HL-60/S4 (cell line): ENCODE measurements around the gene SHCBP1L.

Experiments
- in situ Hi-C: fragments of 300-500 bp; cut with MboI; formaldehyde crosslinking; loops from 2 replicates; pipeline ENCODE4 v1.14.3; 2022; ENCODE audit warnings: low sequenced_read_pairs

Gene SHCBP1L

DNA sequence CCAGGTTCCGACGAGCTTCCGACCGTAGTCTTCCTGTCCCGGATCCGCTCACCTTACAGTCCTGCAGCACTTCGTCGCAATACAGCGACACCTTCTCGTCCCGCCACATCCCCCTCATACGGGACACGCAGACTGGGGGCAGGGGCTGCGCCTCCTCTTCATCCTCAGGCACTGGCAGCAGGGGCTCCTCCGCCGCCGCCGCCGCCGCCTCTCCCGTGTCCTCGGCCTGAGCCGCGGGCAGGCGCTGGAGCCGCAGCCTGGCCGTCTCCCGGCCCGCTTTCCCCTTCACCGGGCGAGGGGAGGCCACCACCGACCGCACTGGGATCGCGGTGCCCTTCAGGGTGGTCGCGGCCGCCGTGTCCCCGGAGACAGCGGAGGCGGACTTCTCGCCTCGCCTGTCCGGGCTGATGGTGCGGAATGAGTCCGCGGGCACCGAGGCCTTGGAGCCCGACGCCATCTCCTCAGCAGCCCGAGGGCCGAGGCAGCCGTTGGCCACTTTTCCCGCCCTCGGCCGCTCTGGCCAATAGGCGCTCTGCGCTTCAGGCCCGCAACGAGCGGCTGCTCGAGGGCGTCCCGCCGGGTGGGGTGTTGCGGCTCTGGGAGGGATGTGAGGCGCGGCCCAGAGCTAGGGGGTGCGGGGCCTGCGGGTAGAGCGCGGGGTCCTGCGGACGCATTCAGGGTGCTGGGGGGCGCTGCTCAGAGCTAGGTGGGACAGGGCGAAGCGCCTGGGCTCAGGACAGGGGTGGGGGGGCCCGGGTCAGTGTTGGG, at the start of gene SHCBP1L:
Gene SHCBP1L, minus strand, starts transcription at position 490 of the 768 bp plus-strand sequence. Its CDS starts 33 bp downstream, at position 457.
- in situ Hi-C loops: no loop called here

GRCh38 chr1:183002267-183002666, 49.3 kb upstream of the SHCBP1L start:
- in situ Hi-C loops: no loop called here

DNA sequence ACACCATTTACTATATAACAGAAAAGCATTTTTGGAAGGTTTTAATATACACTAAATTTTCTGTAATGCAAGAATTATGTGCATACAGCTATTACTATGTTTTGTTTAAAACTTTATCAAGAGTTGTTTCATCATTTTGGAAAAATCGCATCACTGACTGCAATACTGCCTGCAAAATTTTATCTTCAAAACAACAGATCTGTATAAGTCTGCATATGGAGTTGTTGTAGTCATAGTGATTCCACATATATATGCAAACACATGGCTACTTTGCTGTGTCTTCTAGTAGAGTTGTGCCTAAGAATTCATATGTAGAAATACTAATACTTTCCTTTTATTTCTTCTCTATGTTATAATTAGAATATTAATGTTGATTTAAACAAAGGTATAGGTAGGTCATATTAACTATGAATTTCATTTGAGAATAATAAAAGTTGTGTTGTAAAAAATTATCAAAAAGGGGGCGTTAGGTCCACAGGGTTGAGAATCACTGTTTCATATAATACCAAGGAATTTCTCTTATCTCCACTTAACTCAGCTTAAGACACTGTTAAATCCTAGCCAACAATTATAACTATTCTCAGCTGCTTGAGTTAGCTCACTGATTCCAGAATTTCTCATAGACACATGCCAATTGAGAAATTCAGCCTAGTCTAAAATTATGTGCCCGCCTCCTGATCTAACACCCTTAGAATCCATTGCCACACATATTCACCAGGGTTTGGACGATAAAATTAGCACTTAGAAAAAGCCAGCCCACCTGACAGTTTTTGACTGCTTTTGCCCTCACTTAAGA, 47.4 kb upstream of the SHCBP1L start:
- in situ Hi-C loops: no loop called here

- in situ Hi-C loops: no loop called here
Observed at GRCh38 chr1:182998482-182998881, 45.5 kb upstream of the SHCBP1L start.

DNA sequence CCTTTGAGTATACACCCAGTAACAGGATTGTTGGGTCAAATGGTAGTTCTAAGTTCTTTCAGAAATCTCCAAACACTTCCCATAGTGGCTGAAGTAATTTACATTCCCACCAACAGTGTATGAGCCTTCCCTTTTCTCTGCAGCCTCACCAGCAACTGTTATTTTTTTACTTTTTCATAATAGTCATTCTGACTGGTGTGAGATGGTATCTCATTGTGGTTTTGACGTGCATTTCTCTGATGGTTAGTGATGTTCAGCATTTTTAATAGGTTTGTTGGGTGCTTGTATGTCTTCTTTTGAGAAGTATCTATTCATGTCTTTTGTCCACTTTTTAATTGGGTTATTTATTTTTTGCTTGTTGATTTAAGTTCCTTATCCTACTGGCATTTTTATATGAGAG, 43.9 kb upstream of the SHCBP1L start:
- in situ Hi-C loops: no loop called here

DNA sequence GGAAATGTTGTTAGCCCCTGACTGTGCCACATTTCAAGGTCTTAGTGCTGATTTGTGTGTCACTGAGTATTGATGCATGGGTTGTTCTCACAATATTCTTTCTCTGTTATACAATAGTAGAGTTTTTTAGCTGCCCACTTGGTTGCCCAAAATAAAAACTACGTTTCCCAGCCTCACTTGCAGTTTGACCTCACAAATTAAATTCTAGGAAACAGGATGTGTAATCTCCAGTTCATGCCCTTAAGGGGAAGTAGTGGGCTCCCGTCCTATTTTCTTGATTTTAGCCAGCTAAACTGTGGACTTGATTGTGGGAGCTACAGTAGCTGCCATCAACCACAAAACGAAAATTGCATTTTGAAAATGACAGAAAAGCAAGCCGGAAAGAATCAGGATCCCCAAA, 42.9 kb upstream of the SHCBP1L start:
- in situ Hi-C loops: no loop called here

DNA sequence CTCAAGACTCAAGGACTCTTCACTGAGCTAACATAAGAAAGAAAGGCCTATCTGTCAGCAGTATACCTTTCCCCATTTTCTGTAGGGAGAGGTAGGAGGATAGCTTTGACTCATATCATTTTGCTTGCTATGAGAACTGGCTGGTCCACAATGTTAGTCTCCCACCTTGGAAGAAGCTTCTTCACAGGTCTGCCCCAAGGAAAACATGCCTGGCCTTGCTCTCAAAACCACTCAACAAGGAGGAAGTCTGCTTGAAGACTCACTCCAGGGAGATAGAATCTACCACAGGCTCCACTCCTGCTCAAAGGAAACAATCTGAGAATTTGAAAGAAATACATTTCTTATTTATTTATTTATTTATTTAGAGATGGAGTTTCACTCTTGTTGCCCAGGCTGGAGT, 40.8 kb upstream of the SHCBP1L start:
- in situ Hi-C loops: no loop called here

DNA sequence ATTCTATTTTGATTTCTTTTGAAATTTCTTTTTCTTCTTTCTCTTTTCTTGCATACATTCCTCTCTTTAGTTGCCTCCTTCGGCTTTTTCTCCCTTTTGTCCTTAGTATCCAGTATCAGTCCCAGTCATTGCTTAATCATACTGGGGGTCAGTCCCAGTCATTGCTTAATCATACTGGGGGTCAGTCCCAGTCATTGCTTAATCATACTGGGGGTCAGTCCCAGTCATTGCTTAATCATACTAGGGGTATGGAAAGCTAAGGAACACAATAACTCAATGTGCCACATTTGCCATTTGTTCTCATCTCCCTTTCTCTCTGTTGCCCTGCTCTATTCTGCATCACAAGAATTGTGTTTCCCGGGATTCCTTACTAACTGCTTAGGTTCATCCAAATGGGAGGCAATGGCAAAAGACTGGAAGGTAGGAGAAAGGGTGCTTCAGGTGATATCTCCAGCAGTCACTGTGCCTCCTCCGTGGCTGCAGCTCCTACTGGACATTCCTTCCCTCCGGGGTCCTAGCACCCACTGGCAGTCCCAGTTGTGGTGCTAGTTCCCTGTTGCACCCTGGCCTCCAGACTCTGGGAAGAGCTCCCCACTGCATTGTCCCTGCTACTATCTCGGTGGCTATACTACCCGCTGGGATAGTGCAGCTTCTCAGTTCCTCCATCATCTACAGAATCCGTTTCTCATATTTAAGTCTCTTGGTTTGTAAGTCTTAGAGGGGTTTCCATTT, 37.6 kb upstream of the SHCBP1L start:
- in situ Hi-C loops: no loop called here

DNA sequence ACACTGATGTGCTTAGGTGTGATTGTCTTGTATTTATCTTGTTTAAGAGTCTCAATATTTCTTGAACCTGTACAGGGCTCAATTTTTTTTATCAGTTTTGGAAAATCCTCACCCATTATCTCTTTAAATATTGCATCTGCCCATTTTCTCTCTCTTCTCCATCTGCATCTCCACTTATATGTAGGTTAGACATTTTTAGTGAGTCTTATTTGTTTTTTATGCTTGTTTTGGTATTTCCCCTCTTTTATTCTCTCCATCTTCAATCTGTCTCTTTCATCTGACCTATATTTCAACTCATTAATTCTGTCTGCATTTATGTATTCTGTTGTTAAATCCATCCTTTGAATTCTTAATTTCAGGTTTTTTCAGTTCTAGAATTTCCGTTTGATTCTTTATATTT, 32.9 kb upstream of the SHCBP1L start:
- in situ Hi-C loops: no loop called here

DNA sequence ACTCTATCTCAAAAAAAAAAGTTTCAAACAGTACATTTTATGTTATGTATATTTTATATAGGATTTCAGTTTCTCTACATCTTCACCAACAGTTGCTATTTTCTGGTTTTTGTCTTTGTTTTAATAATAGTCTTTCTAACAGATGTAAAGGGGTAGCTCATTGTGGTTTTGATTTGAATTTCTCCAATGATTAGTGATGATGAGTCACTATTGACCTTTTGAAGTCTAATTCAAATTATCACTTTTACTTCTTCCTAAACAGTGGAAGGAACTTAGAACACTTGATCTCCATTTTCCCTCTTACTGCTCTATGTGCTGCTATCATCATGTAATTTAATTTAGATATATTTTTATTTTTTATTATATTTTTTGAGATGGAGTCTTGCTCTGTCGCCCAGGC, 31.7 kb upstream of the SHCBP1L start:
- in situ Hi-C loops: no loop called here

- in situ Hi-C loops: no loop called here
Observed at GRCh38 chr1:182984138-182984537, 31.2 kb upstream of the SHCBP1L start.

GRCh38 chr1:182978151-182978853, 25.3 kb upstream of the SHCBP1L start:
- in situ Hi-C loops: no loop called here

GRCh38 chr1:182977480-182977879, 24.5 kb upstream of the SHCBP1L start:
- in situ Hi-C loops: no loop called here

GRCh38 chr1:182974506-182975191, 21.7 kb upstream of the SHCBP1L start:
- in situ Hi-C loops: no loop called here

DNA sequence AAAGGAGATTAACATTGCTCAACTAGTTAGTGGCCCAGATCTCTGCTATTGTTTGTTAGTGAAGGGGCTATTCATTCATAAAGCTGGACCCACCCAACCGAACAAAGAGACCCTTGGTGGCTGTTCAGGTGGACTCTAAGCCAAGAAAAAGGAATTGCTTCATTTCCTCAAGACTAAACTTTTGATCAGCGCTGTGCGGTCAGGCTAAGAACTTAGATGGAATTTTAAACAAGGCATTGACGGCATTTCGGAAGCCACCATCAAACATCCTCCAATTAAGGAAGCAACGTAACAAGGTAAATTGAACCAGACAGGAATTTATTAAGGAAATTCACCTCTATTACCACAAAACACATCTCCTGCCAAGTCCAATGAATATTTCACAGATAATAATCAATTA, 19.9 kb upstream of the SHCBP1L start:
- in situ Hi-C loops: no loop called here

DNA sequence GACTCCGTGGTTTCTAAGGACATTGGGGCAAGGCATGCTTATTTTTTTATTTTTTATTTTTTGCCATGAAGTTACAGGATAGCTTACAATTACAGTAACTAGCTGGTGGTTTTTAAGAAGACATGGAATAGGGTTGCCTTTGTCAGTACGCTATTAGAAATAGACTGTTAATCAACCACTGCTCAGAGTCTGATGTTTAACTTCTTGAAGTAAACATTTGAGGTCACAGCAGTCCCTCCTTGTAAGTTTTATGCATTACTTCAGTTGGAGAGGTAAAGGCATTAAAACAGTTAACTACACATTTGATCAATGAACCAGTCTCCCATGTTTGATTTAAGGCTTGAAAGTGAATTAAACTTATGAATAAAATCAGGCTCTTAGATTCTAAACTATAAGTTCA, 19.3 kb upstream of the SHCBP1L start:
- in situ Hi-C loops: no loop called here

- in situ Hi-C loops: no loop called here
Observed at GRCh38 chr1:182971219-182971618, 18.3 kb upstream of the SHCBP1L start.

DNA sequence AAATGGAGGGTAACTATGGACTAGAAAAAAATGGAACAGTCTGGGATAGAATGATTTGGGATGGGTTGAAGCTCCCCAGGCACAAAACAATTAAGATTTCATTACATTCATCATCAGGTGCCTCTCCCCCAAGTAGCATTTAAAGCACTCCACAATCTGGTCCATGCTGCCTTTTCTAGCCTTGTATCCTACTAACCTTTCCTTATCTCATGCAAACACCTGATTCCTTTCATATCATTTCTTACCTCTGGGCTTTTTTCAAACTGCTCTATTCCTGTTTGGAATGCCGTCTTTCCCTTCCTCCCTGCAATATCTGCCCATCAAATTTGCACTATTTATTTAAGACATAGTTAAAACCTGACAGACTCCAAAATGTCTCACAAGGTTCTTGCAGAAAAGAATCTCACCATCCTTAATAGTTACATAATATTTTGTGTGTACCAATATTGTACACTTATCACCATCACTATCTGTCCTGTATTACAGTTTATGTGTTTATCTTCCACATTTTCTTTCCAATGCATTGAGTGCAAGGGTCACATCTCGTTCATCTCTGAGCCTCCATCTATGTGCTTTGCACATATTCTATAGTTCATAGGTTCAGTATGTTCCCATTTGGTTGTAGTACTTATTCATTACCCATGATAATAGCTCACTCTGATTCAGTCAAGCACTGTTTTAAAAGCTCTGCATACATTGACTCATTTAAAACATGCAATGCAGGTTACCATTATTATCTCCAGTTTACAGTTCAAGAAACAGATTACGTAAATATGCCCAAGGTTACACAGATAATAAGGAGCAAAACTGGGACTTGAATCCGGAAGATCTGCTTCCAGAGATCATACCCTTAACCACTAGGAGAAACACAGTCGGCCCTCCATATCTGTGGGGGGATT, 16.1 kb upstream of the SHCBP1L start:
- in situ Hi-C loops: no loop called here

GRCh38 chr1:182968151-182968741, 15.3 kb upstream of the SHCBP1L start:
- in situ Hi-C loops: no loop called here
